Measurements from ENCODE around the gene PKD1.
"Not testable (repeated sequence)": the region's sequence is repeated elsewhere in the genome, so short reads cannot be mapped to it uniquely, and the experiment has no call there.

The PKD1 gene

DNA sequence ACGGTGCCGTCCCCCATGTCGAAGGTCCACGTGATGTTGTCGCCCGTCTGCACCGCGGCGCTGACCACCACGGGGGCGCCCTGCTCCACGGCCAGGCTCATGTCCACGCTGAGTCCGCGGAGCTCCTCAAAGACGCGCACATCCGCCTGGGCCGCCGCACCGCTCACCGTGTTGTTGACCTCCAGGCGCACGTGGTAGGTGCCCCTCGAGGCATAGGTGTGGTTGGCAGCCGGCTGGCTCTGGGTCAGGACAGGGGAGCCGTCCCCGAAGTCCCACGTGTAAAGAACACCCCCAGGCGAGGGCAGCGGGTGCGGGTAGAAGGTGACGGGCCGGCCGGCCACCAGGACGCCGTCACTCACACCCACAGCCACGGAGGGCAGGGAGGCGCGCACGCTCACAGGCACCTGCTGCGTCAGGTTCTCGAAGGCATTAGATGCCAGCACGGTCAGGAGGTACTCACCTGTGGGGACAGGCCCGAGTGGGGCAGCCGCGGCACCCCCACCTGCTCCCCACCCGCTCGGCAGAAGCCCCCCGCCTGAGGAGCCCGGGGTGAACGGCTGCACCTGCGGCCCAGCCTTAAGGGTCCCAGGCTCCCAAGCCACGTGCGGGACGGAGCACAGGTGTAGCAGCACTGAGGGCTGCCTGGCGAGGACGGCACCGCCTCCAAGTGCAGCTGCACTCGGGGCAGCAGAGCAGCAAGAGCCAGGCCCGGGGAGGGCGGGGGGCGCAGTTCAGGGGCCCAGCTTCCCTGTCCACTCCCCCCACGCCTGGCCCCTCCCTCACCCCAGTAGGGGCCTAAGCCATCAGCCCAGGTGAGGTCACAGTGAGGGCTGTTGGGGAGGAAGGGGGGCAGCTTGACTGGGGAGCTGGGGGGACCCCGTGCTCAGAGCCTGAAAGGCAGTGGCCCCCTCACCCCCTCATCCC, 24.0 kb downstream of the PKD1 start:
- H3K4me1 ChIP-seq (ENCODE audit: control insufficient read depth, insufficient read depth, low read length); H3K9ac ChIP-seq (ENCODE audit: low read length in 2 of 2); H3K27me3 ChIP-seq (ENCODE audit: control insufficient read depth in 1 of 2, insufficient read depth in 2 of 2, low read length in 2 of 2); H3K36me3 ChIP-seq (ENCODE audit: control insufficient read depth in 2 of 2, insufficient read depth in 2 of 2, low read length in 2 of 2); H3K9me3 ChIP-seq (ENCODE audit: control insufficient read depth in 2 of 2, low read length in 2 of 2); H3K27ac ChIP-seq (ENCODE audit: low read length); H3K4me3 ChIP-seq (ENCODE audit: low read length in 2 of 2): not testable (repeated sequence)

DNA sequence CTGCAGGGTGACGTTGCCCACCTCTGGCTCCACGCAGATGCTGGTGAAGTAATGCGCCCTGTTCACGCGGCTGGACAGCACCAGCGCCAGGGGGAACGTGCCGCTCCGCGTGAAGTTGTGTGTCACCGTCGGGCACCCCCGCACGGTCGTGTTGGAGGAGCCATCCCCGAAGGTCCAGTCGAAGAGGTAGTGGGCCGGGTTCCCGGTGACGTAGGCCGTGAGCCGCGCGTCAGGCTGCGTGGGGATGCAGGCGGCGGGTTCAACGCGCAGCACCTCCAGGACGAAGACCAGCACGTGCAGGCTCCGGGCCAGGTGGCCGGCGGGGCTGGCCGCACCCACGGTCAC, 24.7 kb downstream of the PKD1 start:
- H3K36me3 ChIP-seq (ENCODE audit: control insufficient read depth in 2 of 2, insufficient read depth in 2 of 2, low read length in 2 of 2); H3K27me3 ChIP-seq (ENCODE audit: control insufficient read depth in 1 of 2, insufficient read depth in 2 of 2, low read length in 2 of 2); H3K27ac ChIP-seq (ENCODE audit: low read length): not testable (repeated sequence)

DNA sequence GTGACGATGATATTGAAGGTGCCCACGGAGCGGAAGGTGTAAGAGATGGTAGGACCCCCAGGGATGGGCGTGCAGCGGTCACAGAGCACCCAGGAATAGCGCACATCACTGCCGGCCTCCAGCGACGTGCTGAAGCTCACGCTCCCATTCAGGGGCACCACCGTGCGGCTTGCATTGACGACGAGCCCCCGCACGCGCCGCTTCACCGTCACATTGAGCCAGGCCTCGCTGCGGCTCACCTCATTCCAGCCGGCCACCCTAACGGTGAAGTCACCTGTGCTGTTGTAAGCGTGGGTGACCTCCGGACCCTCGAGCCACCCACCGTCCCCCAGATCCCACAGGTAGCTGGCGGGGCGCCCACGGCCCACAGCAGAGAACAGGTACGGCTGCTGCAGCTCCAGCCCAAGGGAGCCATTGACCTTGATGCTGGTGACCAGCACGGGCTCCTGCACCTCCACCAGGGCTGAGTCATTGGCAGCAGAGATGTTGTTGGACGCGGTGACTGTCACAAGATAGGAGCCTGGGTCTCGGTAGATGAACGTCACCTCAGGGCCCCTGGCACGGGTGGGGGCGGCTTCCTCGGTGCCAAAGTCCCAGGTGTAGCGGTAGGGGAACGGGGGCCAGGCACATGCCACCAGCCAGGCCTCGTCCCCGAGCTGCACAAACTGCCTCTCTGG, 25.2 kb downstream of the PKD1 start:
- H3K9ac ChIP-seq (ENCODE audit: low read length in 2 of 2); H3K27me3 ChIP-seq (ENCODE audit: control insufficient read depth in 1 of 2, insufficient read depth in 2 of 2, low read length in 2 of 2); H3K4me1 ChIP-seq (ENCODE audit: control insufficient read depth, insufficient read depth, low read length); H3K9me3 ChIP-seq (ENCODE audit: control insufficient read depth in 2 of 2, low read length in 2 of 2); H3K27ac ChIP-seq (ENCODE audit: low read length); H3K4me3 ChIP-seq (ENCODE audit: low read length in 2 of 2): not testable (repeated sequence)
- H3K36me3 ChIP-seq (ENCODE audit: control insufficient read depth in 2 of 2, insufficient read depth in 2 of 2, low read length in 2 of 2): peaks cover 0 to 11% of the 10 kb centered on the region in 2 donors

More for the DNA sequence above, 24.7 kb downstream of the PKD1 start:
- H3K4me1 ChIP-seq (ENCODE audit: control insufficient read depth, insufficient read depth, low read length); H3K9me3 ChIP-seq (ENCODE audit: control insufficient read depth in 2 of 2, low read length in 2 of 2); H3K4me3 ChIP-seq (ENCODE audit: low read length in 2 of 2); H3K9ac ChIP-seq (ENCODE audit: low read length in 2 of 2): not testable (repeated sequence)

- not testable (repeated sequence) for H3K9me3 ChIP-seq (ENCODE audit: control insufficient read depth in 2 of 2, low read length in 2 of 2); H3K9ac ChIP-seq (ENCODE audit: low read length in 2 of 2); H3K4me3 ChIP-seq (ENCODE audit: low read length in 2 of 2); H3K27me3 ChIP-seq (ENCODE audit: control insufficient read depth in 1 of 2, insufficient read depth in 2 of 2, low read length in 2 of 2); H3K4me1 ChIP-seq (ENCODE audit: control insufficient read depth, insufficient read depth, low read length); H3K27ac ChIP-seq (ENCODE audit: low read length)
- peaks cover 0 to 11% of the 10 kb centered on the region in 2 donors for H3K36me3 ChIP-seq (ENCODE audit: control insufficient read depth in 2 of 2, insufficient read depth in 2 of 2, low read length in 2 of 2)
Measured at GRCh38 chr16:2109872-2110271, 25.8 kb downstream of the PKD1 start.

DNA sequence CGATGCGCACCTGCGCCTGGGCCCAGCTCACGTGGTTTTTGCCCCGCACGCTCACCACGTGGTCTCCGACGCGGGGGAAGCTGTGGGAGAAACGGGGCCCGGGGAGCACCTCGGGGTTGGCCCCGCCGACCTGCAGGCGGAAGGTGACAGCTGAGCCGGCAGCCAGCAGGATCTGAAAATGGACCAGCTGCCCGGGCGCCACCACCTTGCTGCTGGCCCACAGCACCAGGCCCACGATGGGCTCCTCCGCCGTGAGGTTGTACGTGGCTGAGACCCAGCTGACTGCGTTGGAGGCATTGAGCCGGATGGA, 26.5 kb downstream of the PKD1 start:
- H3K4me1 ChIP-seq (ENCODE audit: control insufficient read depth, insufficient read depth, low read length); H3K9ac ChIP-seq (ENCODE audit: low read length in 2 of 2); H3K27ac ChIP-seq (ENCODE audit: low read length); H3K27me3 ChIP-seq (ENCODE audit: control insufficient read depth in 1 of 2, insufficient read depth in 2 of 2, low read length in 2 of 2); H3K4me3 ChIP-seq (ENCODE audit: low read length in 2 of 2); H3K9me3 ChIP-seq (ENCODE audit: control insufficient read depth in 2 of 2, low read length in 2 of 2): not testable (repeated sequence)
- H3K36me3 ChIP-seq (ENCODE audit: control insufficient read depth in 2 of 2, insufficient read depth in 2 of 2, low read length in 2 of 2): peaks cover 0 to 11% of the 10 kb centered on the region in 2 donors

DNA sequence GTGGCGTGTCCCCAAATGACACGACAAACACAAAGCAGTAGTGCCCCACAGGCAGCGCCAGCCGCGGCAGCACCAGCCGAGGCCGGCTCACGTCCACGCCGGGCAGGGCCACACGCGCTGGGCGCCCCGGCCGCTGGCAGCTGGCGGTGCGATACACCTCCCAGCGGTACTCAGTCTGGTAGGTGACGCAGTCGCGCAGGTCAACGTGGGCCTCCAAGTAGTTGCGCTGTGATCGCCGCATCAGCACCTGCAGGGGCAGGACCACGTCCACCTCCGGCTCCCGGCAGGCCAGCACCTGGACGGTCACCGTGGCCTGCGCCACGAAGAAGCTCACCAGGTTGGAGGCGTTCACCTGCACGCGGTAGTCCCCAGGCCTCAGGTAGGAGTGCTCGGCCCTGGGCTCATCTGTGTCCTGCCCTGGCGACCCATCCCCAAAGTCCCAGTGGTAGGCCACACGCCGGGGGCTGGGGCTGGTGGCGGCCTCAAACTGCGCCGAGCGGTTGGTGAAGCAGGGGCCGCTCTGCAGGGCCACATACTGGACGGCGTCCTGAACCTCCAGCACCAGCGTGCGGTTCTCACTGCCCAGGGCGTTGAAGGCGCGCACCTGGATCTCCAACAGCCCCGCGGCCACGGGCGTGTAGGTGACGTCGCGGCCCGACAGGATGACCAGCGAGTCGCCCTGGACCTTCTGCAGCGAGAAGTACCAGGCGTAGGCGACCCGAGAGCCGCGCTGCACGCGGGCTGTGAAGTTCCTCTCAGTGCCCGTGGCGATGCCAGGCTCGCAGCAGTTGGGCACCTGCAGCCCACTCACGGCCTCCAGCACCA, 27.0 kb downstream of the PKD1 start:
- H3K4me1 ChIP-seq (ENCODE audit: control insufficient read depth, insufficient read depth, low read length); H3K4me3 ChIP-seq (ENCODE audit: low read length in 2 of 2); H3K9me3 ChIP-seq (ENCODE audit: control insufficient read depth in 2 of 2, low read length in 2 of 2); H3K27me3 ChIP-seq (ENCODE audit: control insufficient read depth in 1 of 2, insufficient read depth in 2 of 2, low read length in 2 of 2); H3K9ac ChIP-seq (ENCODE audit: low read length in 2 of 2); H3K27ac ChIP-seq (ENCODE audit: low read length): not testable (repeated sequence)
- H3K36me3 ChIP-seq (ENCODE audit: control insufficient read depth in 2 of 2, insufficient read depth in 2 of 2, low read length in 2 of 2): peaks cover 0 to 11% of the 10 kb centered on the region in 2 donors

GRCh38 chr16:2107791-2108125, 27.9 kb downstream of the PKD1 start:
- H3K27me3 ChIP-seq (ENCODE audit: control insufficient read depth in 1 of 2, insufficient read depth in 2 of 2, low read length in 2 of 2); H3K9me3 ChIP-seq (ENCODE audit: control insufficient read depth in 2 of 2, low read length in 2 of 2); H3K9ac ChIP-seq (ENCODE audit: low read length in 2 of 2); H3K4me3 ChIP-seq (ENCODE audit: low read length in 2 of 2); H3K27ac ChIP-seq (ENCODE audit: low read length); H3K4me1 ChIP-seq (ENCODE audit: control insufficient read depth, insufficient read depth, low read length): not testable (repeated sequence)
- H3K36me3 ChIP-seq (ENCODE audit: control insufficient read depth in 2 of 2, insufficient read depth in 2 of 2, low read length in 2 of 2): peaks cover 0 to 11% of the 10 kb centered on the region in 2 donors

DNA sequence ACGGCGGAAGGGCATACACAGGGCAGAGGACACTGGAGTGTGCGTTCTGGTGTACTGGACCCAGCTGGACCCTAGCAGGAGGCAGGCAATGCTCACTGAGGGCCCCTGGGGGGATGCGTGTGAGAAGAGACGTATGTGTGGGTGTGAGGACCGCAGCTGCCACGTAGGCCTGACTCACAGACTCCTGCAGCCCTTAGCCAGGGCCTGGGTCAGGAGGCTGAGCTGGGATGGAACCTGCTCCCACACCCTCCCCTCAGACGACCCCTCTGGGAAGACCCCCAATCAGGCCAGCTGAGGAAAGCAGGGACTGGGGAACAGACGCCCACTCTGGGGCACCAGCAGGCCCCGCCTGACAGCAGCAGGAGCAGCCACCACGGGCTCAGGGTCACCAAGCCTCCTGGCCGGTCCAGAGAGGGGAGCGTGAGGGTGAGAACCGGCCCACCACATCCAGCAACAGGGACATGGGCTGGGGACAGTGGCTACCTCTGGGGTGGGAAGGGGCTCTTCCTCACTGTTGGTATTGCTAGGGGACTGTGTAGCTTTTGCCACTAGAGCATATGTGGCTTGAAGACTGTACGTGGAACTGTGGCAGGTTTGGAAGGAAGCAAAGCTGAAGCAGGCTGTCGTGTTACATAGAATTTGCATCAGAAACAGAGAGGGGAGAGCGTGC, 28.4 kb downstream of the PKD1 start:
- H3K27me3 ChIP-seq (ENCODE audit: control insufficient read depth in 1 of 2, insufficient read depth in 2 of 2, low read length in 2 of 2); H3K4me1 ChIP-seq (ENCODE audit: control insufficient read depth, insufficient read depth, low read length); H3K4me3 ChIP-seq (ENCODE audit: low read length in 2 of 2); H3K9me3 ChIP-seq (ENCODE audit: control insufficient read depth in 2 of 2, low read length in 2 of 2); H3K9ac ChIP-seq (ENCODE audit: low read length in 2 of 2); H3K27ac ChIP-seq (ENCODE audit: low read length): not testable (repeated sequence)
- H3K36me3 ChIP-seq (ENCODE audit: control insufficient read depth in 2 of 2, insufficient read depth in 2 of 2, low read length in 2 of 2): peaks cover 0 to 14% of the 10 kb centered on the region in 2 donors

GRCh38 chr16:2106211-2106610, 29.5 kb downstream of the PKD1 start:
- not testable (repeated sequence) for H3K4me1 ChIP-seq (ENCODE audit: control insufficient read depth, insufficient read depth, low read length); H3K4me3 ChIP-seq (ENCODE audit: low read length in 2 of 2); H3K27me3 ChIP-seq (ENCODE audit: control insufficient read depth in 1 of 2, insufficient read depth in 2 of 2, low read length in 2 of 2); H3K9ac ChIP-seq (ENCODE audit: low read length in 2 of 2); H3K9me3 ChIP-seq (ENCODE audit: control insufficient read depth in 2 of 2, low read length in 2 of 2); H3K27ac ChIP-seq (ENCODE audit: low read length)
- H3K36me3 ChIP-seq (ENCODE audit: control insufficient read depth in 2 of 2, insufficient read depth in 2 of 2, low read length in 2 of 2): peaks cover 0 to 14% of the 10 kb centered on the region in 2 donors

- not testable (repeated sequence) for H3K4me3 ChIP-seq (ENCODE audit: low read length in 2 of 2); H3K27ac ChIP-seq (ENCODE audit: low read length); H3K9ac ChIP-seq (ENCODE audit: low read length in 2 of 2); H3K9me3 ChIP-seq (ENCODE audit: control insufficient read depth in 2 of 2, low read length in 2 of 2); H3K4me1 ChIP-seq (ENCODE audit: control insufficient read depth, insufficient read depth, low read length); H3K27me3 ChIP-seq (ENCODE audit: control insufficient read depth in 1 of 2, insufficient read depth in 2 of 2, low read length in 2 of 2)
- H3K36me3 ChIP-seq (ENCODE audit: control insufficient read depth in 2 of 2, insufficient read depth in 2 of 2, low read length in 2 of 2): peaks cover 0 to 14% of the 10 kb centered on the region in 2 donors
Measured at GRCh38 chr16:2105769-2106168, 29.9 kb downstream of the PKD1 start.

Data from stomach smooth muscle (tissue), 2 donors.